ENCODE measurements around the gene TENM4. TPM values are rescaled to one million over a fixed set of nuclear protein-coding genes. Genes with fewer than 3 reads are reported as not detected.

The TENM4 gene
- total RNA-seq, 1 donor from 2014 or later: 50.7 TPM

DNA sequence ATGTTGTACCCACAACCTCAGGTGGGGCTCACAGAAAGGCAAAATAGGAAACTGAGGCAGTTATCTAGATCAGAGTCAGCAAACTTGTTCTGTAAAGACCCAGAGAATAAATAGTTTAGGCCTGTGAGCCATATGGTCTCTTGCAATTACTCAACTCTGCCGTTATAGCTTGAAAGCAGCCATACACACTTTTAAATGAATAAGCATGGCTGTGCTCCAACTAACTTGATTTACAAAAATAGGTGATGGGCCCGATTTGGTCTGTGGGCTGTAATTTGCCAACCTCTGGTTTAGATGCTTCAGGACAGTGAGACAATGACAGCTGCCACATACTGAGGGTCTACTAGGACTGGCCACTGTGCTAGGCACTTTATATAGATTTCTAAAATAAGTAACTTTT is 667.3 kb downstream of the TENM4 start:
- no peak overlapping the region for H3K27ac Mint-ChIP-seq (ENCODE audit: unreplicated experiment)
- TF ChIP-seq, protein P1, sequence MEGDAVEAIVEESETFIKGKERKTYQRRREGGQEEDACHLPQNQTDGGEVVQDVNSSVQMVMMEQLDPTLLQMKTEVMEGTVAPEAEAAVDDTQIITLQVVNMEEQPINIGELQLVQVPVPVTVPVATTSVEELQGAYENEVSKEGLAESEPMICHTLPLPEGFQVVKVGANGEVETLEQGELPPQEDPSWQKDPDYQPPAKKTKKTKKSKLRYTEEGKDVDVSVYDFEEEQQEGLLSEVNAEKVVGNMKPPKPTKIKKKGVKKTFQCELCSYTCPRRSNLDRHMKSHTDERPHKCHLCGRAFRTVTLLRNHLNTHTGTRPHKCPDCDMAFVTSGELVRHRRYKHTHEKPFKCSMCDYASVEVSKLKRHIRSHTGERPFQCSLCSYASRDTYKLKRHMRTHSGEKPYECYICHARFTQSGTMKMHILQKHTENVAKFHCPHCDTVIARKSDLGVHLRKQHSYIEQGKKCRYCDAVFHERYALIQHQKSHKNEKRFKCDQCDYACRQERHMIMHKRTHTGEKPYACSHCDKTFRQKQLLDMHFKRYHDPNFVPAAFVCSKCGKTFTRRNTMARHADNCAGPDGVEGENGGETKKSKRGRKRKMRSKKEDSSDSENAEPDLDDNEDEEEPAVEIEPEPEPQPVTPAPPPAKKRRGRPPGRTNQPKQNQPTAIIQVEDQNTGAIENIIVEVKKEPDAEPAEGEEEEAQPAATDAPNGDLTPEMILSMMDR (IDR thresholded peaks at IDR 0.05; ENCODE audit: partially characterized antibody, unreplicated experiment): no peak

DNA sequence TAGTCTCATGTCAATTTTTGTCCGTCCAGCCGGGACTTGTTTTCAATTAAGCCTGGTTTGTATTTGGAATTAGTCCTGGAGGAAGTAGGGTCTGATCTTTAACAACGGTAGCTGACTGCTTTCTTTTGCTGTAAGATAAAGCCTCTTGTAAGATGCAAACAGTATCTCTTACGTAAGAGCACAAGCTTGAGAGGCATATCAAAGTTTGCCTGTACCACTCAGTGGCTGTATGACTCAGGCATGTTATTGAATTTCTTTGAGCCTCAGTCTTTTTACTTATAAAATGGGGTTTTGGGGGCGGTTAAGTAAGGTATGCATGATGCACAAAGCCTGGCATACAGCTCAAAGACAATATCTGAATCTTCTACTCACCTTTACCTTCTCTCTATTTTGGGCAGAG is 667.8 kb downstream of the TENM4 start:
- no peak overlapping the region for H3K4me3 Mint-ChIP-seq (ENCODE audit: unreplicated experiment)
- H3K4me1 Mint-ChIP-seq (ENCODE audit: low read depth, unreplicated experiment): no peaks in the 10 kb centered on the region
- no peak for DNase-seq
- H3K9me3 Mint-ChIP-seq (ENCODE audit: unreplicated experiment): no peaks in the 10 kb centered on the region
- TF ChIP-seq, protein P1 (IDR thresholded peaks at IDR 0.05; ENCODE audit: partially characterized antibody, unreplicated experiment): no peak
- peaks cover 2% of the 10 kb centered on the region for H3K27me3 Mint-ChIP-seq (ENCODE audit: unreplicated experiment)
- H3K27ac Mint-ChIP-seq (ENCODE audit: unreplicated experiment): no peak overlapping the region
- H3K36me3 Mint-ChIP-seq (ENCODE audit: unreplicated experiment): peaks cover 8% of the 10 kb centered on the region

More for the DNA sequence above, 667.3 kb downstream of the TENM4 start:
- H3K36me3 Mint-ChIP-seq (ENCODE audit: unreplicated experiment): peaks cover 7% of the 10 kb centered on the region
- H3K9me3 Mint-ChIP-seq (ENCODE audit: unreplicated experiment): peaks cover 2% of the 10 kb centered on the region
- no peak overlapping the region for H3K4me3 Mint-ChIP-seq (ENCODE audit: unreplicated experiment)
- no peak for DNase-seq
- H3K4me1 Mint-ChIP-seq (ENCODE audit: low read depth, unreplicated experiment): no peaks in the 10 kb centered on the region
- H3K27me3 Mint-ChIP-seq (ENCODE audit: unreplicated experiment): peaks cover 2% of the 10 kb centered on the region

DNA sequence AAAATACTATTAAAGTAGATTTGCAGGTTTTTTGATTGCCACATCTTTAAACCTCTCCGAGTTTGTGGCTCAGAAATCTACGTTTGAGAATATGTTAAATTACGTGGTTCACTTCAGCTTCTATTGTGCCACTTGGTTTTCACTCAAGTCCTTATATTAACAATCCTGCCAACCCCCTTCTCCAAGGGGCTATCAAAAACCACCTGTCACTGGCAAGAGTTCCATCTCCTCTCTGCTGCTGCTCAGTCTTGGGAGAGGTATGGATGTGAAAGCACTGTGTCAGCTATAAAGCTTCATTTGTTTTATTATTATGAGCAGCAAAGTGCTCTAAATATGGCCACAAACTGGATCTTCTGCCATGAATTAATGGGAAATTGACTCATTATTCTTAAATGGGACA is 668.6 kb downstream of the TENM4 start:
- Mint-ChIP-seq H3K4me3 (ENCODE audit: unreplicated experiment) (no peak overlapping the region), H3K4me1 (ENCODE audit: low read depth, unreplicated experiment) (no peaks in the 10 kb centered on the region), H3K9me3 (ENCODE audit: unreplicated experiment) (no peaks in the 10 kb centered on the region), H3K27ac (ENCODE audit: unreplicated experiment) (no peak overlapping the region), H3K27me3 (ENCODE audit: unreplicated experiment) (peaks cover 2% of the 10 kb centered on the region), H3K36me3 (ENCODE audit: unreplicated experiment) (peaks cover 8% of the 10 kb centered on the region)
- TF ChIP-seq, protein P1 (IDR thresholded peaks at IDR 0.05; ENCODE audit: partially characterized antibody, unreplicated experiment): no peak
- DNase-seq: no peak

DNA sequence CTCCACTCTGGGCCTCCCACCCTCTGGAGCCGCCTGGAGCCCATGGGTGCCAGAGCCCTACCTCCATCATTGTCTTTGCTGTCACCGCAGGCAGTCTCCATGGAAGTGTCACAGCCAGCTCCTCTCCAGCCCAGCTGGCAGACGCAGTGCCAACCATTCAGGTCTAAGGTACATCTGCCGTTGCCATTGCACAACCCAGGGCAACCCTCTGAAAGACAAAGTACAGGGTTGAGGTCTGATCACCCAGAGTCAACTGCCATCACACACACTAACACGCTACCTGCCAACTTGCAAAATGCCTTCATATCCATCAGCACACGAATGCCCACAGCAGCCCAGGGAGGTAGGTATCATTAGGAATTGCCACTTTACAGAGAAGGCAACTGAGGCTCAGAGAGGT is 669.9 kb downstream of the TENM4 start:
- Mint-ChIP-seq H3K27me3 (ENCODE audit: unreplicated experiment) (peaks cover 2% of the 10 kb centered on the region), H3K9me3 (ENCODE audit: unreplicated experiment) (no peaks in the 10 kb centered on the region), H3K4me3 (ENCODE audit: unreplicated experiment) (no peak overlapping the region), H3K36me3 (ENCODE audit: unreplicated experiment) (peaks cover 8% of the 10 kb centered on the region), H3K4me1 (ENCODE audit: low read depth, unreplicated experiment) (no peaks in the 10 kb centered on the region), H3K27ac (ENCODE audit: unreplicated experiment) (no peak overlapping the region)
- no peak for DNase-seq
- TF ChIP-seq, protein P1 (IDR thresholded peaks at IDR 0.05; ENCODE audit: partially characterized antibody, unreplicated experiment): no peak

DNA sequence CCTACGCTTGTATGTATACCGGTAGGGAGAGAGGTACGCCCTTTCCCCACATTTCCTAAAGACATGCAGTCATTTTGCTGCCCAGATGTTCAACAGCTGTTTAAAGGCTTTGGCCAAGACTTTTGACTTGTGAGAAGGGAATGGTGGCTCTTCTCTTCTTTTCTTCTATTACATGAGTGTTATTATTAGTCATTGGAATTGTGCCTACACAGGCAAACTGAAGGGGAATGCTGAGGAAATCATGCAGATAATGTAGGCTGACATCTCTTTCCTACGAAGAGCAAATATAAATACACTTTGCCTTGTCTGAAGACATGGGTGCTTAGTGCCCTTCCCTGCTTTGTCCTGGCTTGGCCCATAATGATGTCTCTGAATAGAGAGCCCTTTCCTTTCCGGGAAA is 671.9 kb downstream of the TENM4 start:
- no peaks in the 10 kb centered on the region for H3K4me1 Mint-ChIP-seq (ENCODE audit: low read depth, unreplicated experiment)
- peaks cover 2% of the 10 kb centered on the region for H3K27me3 Mint-ChIP-seq (ENCODE audit: unreplicated experiment)
- no peak overlapping the region for H3K27ac Mint-ChIP-seq (ENCODE audit: unreplicated experiment)
- DNase-seq: no peak
- no peaks in the 10 kb centered on the region for H3K9me3 Mint-ChIP-seq (ENCODE audit: unreplicated experiment)
- H3K36me3 Mint-ChIP-seq (ENCODE audit: unreplicated experiment): peaks cover 8% of the 10 kb centered on the region
- TF ChIP-seq, protein P1 (IDR thresholded peaks at IDR 0.05; ENCODE audit: partially characterized antibody, unreplicated experiment): no peak
- H3K4me3 Mint-ChIP-seq (ENCODE audit: unreplicated experiment): no peak overlapping the region
